ENCODE data around the gene MPDZ. TPM values are rescaled to one million over a fixed set of nuclear protein-coding genes. Genes with fewer than 3 reads are reported as not detected.

MPDZ gene, protein sequence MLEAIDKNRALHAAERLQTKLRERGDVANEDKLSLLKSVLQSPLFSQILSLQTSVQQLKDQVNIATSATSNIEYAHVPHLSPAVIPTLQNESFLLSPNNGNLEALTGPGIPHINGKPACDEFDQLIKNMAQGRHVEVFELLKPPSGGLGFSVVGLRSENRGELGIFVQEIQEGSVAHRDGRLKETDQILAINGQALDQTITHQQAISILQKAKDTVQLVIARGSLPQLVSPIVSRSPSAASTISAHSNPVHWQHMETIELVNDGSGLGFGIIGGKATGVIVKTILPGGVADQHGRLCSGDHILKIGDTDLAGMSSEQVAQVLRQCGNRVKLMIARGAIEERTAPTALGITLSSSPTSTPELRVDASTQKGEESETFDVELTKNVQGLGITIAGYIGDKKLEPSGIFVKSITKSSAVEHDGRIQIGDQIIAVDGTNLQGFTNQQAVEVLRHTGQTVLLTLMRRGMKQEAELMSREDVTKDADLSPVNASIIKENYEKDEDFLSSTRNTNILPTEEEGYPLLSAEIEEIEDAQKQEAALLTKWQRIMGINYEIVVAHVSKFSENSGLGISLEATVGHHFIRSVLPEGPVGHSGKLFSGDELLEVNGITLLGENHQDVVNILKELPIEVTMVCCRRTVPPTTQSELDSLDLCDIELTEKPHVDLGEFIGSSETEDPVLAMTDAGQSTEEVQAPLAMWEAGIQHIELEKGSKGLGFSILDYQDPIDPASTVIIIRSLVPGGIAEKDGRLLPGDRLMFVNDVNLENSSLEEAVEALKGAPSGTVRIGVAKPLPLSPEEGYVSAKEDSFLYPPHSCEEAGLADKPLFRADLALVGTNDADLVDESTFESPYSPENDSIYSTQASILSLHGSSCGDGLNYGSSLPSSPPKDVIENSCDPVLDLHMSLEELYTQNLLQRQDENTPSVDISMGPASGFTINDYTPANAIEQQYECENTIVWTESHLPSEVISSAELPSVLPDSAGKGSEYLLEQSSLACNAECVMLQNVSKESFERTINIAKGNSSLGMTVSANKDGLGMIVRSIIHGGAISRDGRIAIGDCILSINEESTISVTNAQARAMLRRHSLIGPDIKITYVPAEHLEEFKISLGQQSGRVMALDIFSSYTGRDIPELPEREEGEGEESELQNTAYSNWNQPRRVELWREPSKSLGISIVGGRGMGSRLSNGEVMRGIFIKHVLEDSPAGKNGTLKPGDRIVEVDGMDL (N-terminal part only)
- 10.4 and 14.1 TPM in 2 replicates for total RNA-seq

DNA sequence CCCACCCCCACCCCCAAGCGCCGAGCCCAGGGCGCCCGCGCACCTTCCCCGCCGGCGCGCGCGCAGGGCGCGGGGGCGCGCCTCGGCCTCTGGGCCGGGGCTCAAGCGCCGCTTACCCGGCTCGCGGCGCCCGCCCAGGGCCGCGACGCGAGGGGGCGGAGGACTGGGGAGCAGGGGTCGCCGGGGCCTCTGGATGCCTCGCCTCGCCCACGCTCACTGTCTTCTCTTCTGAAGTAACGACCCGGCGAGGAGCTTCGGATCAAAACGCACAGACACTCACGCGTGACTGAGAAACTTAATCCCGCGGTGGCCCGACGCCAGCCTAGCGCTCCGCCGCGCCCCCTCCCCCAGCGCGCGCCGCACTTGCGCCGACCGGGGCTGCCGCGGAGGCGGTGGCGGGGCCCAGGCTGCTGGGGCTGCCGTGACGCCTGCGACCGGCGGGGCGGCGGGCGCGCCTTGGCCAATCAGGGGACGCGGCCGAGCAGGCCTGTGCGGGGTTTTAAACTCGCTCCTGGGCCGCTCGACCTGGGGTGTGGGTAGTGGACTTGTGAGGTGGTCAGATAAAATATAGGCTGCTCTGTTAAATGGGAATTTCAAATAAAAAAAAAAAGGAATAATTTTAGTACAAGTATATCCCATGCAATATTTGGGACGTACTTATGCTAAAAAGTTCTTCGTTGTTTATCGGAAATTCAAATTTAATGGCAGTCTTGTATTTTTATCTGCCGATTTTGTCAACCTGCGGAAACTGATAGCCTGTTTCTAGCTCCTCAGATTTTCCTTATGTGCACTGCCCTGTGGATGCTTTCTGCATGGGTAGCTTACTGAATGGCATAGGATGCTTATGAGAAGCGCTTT lies at the start of gene MPDZ:
TSS of gene MPDZ (minus strand) at position 409 of the 858 bp plus-strand sequence. CDS start 29,377 bp downstream, outside the sequence.

Data from airway epithelial cell (primary cell).